Fibroblast of skin of back (primary cell): ENCODE measurements around the gene TDRKH. TPM values are rescaled to one million over a fixed set of nuclear protein-coding genes. Genes with fewer than 3 reads are reported as not detected.

Source experiments
- DNase-seq: peaks from one replicate; pipeline ENCODE4 v3.0.0-alpha.2; 2013
- polyA plus RNA-seq, 2 experiments: library from polyadenylated mRNA; unstranded; fragments of 120-200 nt; gene quantifications; one replicate each; pipeline ENCODE4 v1.2.1, GENCODE V29; 2013; ENCODE audit not compliant: insufficient read length in 2 of 2

TDRKH gene
- polyA plus RNA-seq (2013, experiment 1 of 2; ENCODE audit: insufficient read length) = 2.8 TPM
- polyA plus RNA-seq (2013, experiment 2 of 2; ENCODE audit: insufficient read length) = 2.5 TPM

- DNase-seq = peak; percentile 100
These were observed at the start of gene TDRKH for GRCh38 chr1:151790071-151790939. Gene TDRKH, minus strand, starts transcription at chr1:151790500. Its CDS starts 7,478 bp downstream, at chr1:151783022.

- no peak for DNase-seq
These were observed 49.4 kb upstream of the TDRKH start, which contains the start of gene C2CD4D for GRCh38 chr1:151839457-151840403. Gene C2CD4D, minus strand, starts transcription at chr1:151839820. Its CDS starts 831 bp downstream, at chr1:151838989.

- no peak for DNase-seq
These were observed 48.7 kb upstream of the TDRKH start for GRCh38 chr1:151839082-151839412.

GRCh38 chr1:151838222-151839081, 48.2 kb upstream of the TDRKH start:
- no peak for DNase-seq

GRCh38 chr1:151837884-151838221, 47.6 kb upstream of the TDRKH start:
- DNase-seq = no peak

- DNase-seq = no peak
These were observed 46.9 kb upstream of the TDRKH start for GRCh38 chr1:151837197-151837596.

- no peak for DNase-seq
These were observed 45.3 kb upstream of the TDRKH start for GRCh38 chr1:151835596-151835995.

- no peak for DNase-seq
These were observed 43.9 kb upstream of the TDRKH start for GRCh38 chr1:151834239-151834638.

GRCh38 chr1:151833172-151833900, 43.0 kb upstream of the TDRKH start:
- no peak for DNase-seq

- DNase-seq = no peak
These were observed 42.1 kb upstream of the TDRKH start for GRCh38 chr1:151832318-151832980.

- DNase-seq = no peak
These were observed 41.3 kb upstream of the TDRKH start, which contains the start of gene RORC for GRCh38 chr1:151831605-151832004. Gene RORC, minus strand, starts transcription at chr1:151831802. Its CDS starts 38 bp downstream, at chr1:151831764.

- DNase-seq = no peak
These were observed 40.9 kb upstream of the TDRKH start for GRCh38 chr1:151831256-151831591.

- no peak for DNase-seq
These were observed 39.8 kb upstream of the TDRKH start for GRCh38 chr1:151830055-151830454.

GRCh38 chr1:151829352-151830046, 39.2 kb upstream of the TDRKH start:
- DNase-seq = no peak

GRCh38 chr1:151828921-151829320, 38.6 kb upstream of the TDRKH start:
- peak; percentile 18 for DNase-seq

- no peak for DNase-seq
These were observed 37.6 kb upstream of the TDRKH start for GRCh38 chr1:151827853-151828252.

- no peak for DNase-seq
These were observed 35.7 kb upstream of the TDRKH start for GRCh38 chr1:151825751-151826660.

- no peak for DNase-seq
These were observed 34.9 kb upstream of the TDRKH start for GRCh38 chr1:151825204-151825603.

- DNase-seq = no peak
These were observed 32.9 kb upstream of the TDRKH start for GRCh38 chr1:151823175-151823574.
